Measurements from ENCODE around the gene GAK.

Gene GAK

GRCh38 chr4:830601-831482, 101.3 kb downstream of the GAK start:
- Histone ChIP-seq H3K27me3 (ENCODE audit: insufficient read depth, poor library complexity, severe bottlenecking) (peaks cover 18% of the 10 kb centered on the region), H3K9me3 (ENCODE audit: severe bottlenecking) (no peaks in the 10 kb centered on the region), H3K4me3 (ENCODE audit: severe bottlenecking) (no peak overlapping the region), H3K4me1 (ENCODE audit: insufficient read depth, poor library complexity, severe bottlenecking) (no peaks in the 10 kb centered on the region), H3K36me3 (ENCODE audit: low read depth) (no peaks in the 10 kb centered on the region), H3K27ac (ENCODE audit: poor library complexity, severe bottlenecking) (no peak overlapping the region)
- ATAC-seq (ENCODE audit: low read depth) (no peak), DNase-seq (ENCODE audit: low spot score) (peak; percentile 45)
- TF ChIP-seq CTCF (IDR thresholded peaks at IDR 0.05; ENCODE audit: poor library complexity, severe bottlenecking), result no peak

DNA sequence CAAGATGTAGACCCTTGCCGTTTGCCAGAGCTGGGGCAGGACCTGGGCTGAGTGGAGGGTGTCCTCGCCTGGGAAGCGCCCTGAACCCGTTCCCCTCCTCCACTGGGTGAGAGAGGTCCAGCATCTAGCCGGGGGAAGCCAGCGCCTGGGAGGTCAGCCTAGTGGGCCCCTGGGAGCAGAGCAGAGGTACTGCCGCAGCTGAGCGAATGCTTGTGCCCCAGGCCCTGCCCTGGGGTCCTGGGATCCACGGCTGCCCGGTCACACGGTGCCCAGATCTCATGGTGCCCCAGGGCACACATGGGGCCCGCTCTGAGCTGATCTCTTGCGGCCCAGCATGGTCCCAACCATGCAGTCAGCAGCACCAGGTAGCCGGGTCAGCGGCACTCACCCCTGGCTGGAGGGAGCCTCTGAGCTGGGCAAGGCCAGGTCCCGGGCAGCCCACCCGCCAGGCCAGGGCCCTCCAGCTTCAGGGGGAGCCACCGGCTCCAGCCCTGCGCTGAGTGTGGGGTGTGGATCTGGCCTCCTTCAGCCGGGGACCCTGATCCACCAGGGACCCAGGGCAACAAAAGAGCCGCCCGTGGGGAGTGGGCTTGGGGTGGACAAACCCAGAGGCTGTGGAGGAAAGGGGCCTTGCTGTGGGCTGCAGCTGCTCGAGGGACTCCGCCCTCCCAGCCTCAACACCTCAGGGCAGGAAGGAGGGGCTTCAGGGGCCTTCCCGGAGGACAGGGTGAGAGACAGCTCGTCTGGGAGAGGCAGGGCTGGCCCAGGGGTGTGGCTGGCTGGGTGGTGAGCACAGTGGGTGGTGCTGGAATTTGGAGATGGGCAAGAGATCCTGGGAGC, 102.1 kb downstream of the GAK start:
- H3K4me3 ChIP-seq (ENCODE audit: severe bottlenecking), result no peak overlapping the region
- H3K27me3 ChIP-seq (ENCODE audit: insufficient read depth, poor library complexity, severe bottlenecking), result peaks cover 23% of the 10 kb centered on the region
- DNase-seq (ENCODE audit: low spot score), result peak; percentile 63
- H3K36me3 ChIP-seq (ENCODE audit: low read depth), result no peaks in the 10 kb centered on the region
- no peak for TF ChIP-seq CTCF (IDR thresholded peaks at IDR 0.05; ENCODE audit: poor library complexity, severe bottlenecking)
- ATAC-seq (ENCODE audit: low read depth), result no peak
- no peaks in the 10 kb centered on the region for H3K4me1 ChIP-seq (ENCODE audit: insufficient read depth, poor library complexity, severe bottlenecking)
- no peak overlapping the region for H3K27ac ChIP-seq (ENCODE audit: poor library complexity, severe bottlenecking)
- no peaks in the 10 kb centered on the region for H3K9me3 ChIP-seq (ENCODE audit: severe bottlenecking)

DNA sequence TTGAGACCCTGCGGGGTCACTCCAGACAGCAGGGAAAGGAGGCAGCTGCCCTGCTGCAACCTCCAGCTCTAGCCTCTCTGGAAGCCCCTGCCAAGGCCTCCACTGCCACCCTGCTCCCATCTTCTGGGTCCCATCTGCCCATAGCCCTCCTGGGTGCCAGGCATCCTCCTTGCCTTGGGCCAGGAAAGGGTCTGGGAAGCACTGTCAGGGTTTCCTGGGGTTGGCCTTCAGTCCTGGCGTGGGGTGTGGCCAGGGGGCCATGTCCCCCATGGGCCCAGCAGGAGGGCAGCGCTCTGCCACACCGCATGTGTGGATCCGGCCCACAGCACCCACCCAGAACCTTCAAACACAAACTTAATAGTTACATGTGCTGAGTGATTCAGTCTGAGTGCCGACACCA, 102.8 kb downstream of the GAK start:
- no peak overlapping the region for H3K4me3 ChIP-seq (ENCODE audit: severe bottlenecking)
- H3K9me3 ChIP-seq (ENCODE audit: severe bottlenecking), result no peaks in the 10 kb centered on the region
- no peak for TF ChIP-seq CTCF (IDR thresholded peaks at IDR 0.05; ENCODE audit: poor library complexity, severe bottlenecking)
- H3K36me3 ChIP-seq (ENCODE audit: low read depth), result no peaks in the 10 kb centered on the region
- DNase-seq (ENCODE audit: low spot score) (no peak), ATAC-seq (ENCODE audit: low read depth) (no peak)
- peaks cover 30% of the 10 kb centered on the region for H3K27me3 ChIP-seq (ENCODE audit: insufficient read depth, poor library complexity, severe bottlenecking)
- no peak overlapping the region for H3K27ac ChIP-seq (ENCODE audit: poor library complexity, severe bottlenecking)
- no peaks in the 10 kb centered on the region for H3K4me1 ChIP-seq (ENCODE audit: insufficient read depth, poor library complexity, severe bottlenecking)

DNA sequence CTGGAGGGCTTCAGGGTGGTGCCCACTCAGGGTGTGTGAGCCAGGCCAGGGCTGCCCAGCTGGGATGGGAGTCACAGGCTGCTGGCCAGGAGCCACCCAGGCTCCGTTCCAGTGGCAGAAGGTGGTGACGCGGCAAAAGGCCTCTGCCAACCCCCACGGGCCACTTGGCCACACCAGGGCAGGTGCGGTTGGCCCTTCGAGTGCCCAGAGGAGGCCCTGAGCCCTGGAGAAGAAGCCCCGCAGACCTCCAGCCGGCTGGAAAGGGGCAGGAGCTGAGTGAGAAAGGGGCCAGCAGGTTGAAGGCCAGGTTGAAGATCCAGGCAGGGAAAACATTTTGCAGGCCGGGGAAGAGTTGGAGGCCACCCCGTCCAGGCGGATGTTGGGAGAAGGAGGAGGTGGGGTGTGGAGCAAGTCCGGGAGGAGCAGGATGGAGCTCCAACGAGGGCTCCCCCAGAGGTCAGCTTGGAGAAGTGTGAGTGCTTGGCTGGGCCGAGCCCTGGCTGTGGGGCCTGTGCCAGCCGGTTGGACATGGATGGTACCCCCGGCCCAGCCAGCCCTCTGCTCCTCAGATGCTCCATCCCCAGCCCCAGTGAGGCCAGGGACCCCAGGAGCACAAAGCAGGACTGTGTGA, 103.4 kb downstream of the GAK start:
- H3K27me3 ChIP-seq (ENCODE audit: insufficient read depth, poor library complexity, severe bottlenecking), result peaks cover 35% of the 10 kb centered on the region
- peak; percentile 60 for DNase-seq (ENCODE audit: low spot score)
- H3K27ac ChIP-seq (ENCODE audit: poor library complexity, severe bottlenecking), result no peak overlapping the region
- peak; percentile 55 for ATAC-seq (ENCODE audit: low read depth)
- H3K4me1 ChIP-seq (ENCODE audit: insufficient read depth, poor library complexity, severe bottlenecking), result no peaks in the 10 kb centered on the region
- H3K4me3 ChIP-seq (ENCODE audit: severe bottlenecking), result no peak overlapping the region
- H3K9me3 ChIP-seq (ENCODE audit: severe bottlenecking), result no peaks in the 10 kb centered on the region
- no peaks in the 10 kb centered on the region for H3K36me3 ChIP-seq (ENCODE audit: low read depth)
- TF ChIP-seq CTCF (IDR thresholded peaks at IDR 0.05; ENCODE audit: poor library complexity, severe bottlenecking), result no peak

Measured in RWPE2 (cell line).